Neural progenitor cell (in vitro differentiated cells): ENCODE measurements around the gene ZBTB7A. TPM values are rescaled to one million over a fixed set of nuclear protein-coding genes. Genes with fewer than 3 reads are reported as not detected.
A peak's percentile ranks its signal among the peaks of the same experiment; 100 is the strongest.

ENCODE experiments used
- DNase-seq: peaks from one replicate; pipeline ENCODE4 v3.0.0-alpha.2; 2016; ENCODE audit warnings: low spot score
- H2AFZ ChIP-seq: fragments of 200-600 bp; sonication (generic); replicated peaks from 2 replicates; pipeline ENCODE4 v1.6.1; 2016; ENCODE audit warnings: antibody characterized with exemption
- H3F3A ChIP-seq: fragments of 200-600 bp; sonication (generic); 2 replicates; pipeline ENCODE4 v1.6.1; 2016; ENCODE audit warnings: antibody characterized with exemption, low read depth
- H3K27ac ChIP-seq: fragments of 200-600 bp; sonication (generic); 2 replicates; pipeline ENCODE4 v1.5.1; 2016; ENCODE audit warnings: mild to moderate bottlenecking
- H3K27me3 ChIP-seq: fragments of 200-600 bp; sonication (generic); 2 replicates; pipeline ENCODE4 v1.6.1; 2016; ENCODE audit warnings: mild to moderate bottlenecking, moderate library complexity
- H3K36me3 ChIP-seq: fragments of 200-600 bp; sonication (generic); 2 replicates; pipeline ENCODE4 v1.5.1; 2016
- H3K4me1 ChIP-seq: fragments of 200-600 bp; sonication (generic); 2 replicates; pipeline ENCODE4 v1.6.1; 2016; ENCODE audit warnings: mixed run types
- H3K4me2 ChIP-seq: fragments of 200-600 bp; sonication (generic); 2 replicates; pipeline ENCODE4 v1.6.1; 2016
- H3K4me3 ChIP-seq: fragments of 200-600 bp; sonication (generic); 2 replicates; pipeline ENCODE4 v1.5.1; 2016
- H3K79me2 ChIP-seq: fragments of 200-600 bp; sonication (generic); 2 replicates; pipeline ENCODE4 v1.6.1; 2016; ENCODE audit warnings: low read depth
- H3K9ac ChIP-seq: fragments of 200-600 bp; sonication (generic); 2 replicates; pipeline ENCODE4 v1.6.1; 2016
- H3K9me3 ChIP-seq: fragments of 200-600 bp; sonication (generic); 2 replicates; pipeline ENCODE4 v1.5.1; 2016; ENCODE audit warnings: low read depth
- H4K20me1 ChIP-seq: fragments of 200-600 bp; sonication (generic); 2 replicates; pipeline ENCODE4 v1.6.1; 2016; ENCODE audit warnings: low read depth
- H3K27ac Mint-ChIP-seq: 3 replicates; pipeline ENCODE4 v1.8.0; 2021; ENCODE audit warnings: mixed read lengths
- H3K27me3 Mint-ChIP-seq: 2 replicates; pipeline ENCODE4 v1.8.0; 2022; ENCODE audit warnings: low read depth, mild to moderate bottlenecking, inconsistent platforms, moderate library complexity, mixed read lengths; ENCODE audit not compliant: insufficient read depth
- H3K36me3 Mint-ChIP-seq: 3 replicates; pipeline ENCODE4 v1.8.0; 2021; ENCODE audit warnings: mixed read lengths
- H3K4me1 Mint-ChIP-seq: 3 replicates; pipeline ENCODE4 v1.8.0; 2021; ENCODE audit warnings: mixed read lengths
- H3K4me3 Mint-ChIP-seq: 3 replicates; pipeline ENCODE4 v1.8.0; 2021; ENCODE audit warnings: mild to moderate bottlenecking, moderate library complexity, mixed read lengths
- H3K9me3 Mint-ChIP-seq: 3 replicates; pipeline ENCODE4 v1.8.0; 2020; ENCODE audit warnings: mixed read lengths
- EZH2 ChIP-seq: fragments of 200-600 bp; sonication (generic); IDR thresholded peaks from 2 replicates; pipeline ENCODE4 v1.6.1; 2017; ENCODE audit warnings: antibody characterized with exemption, mild to moderate bottlenecking, moderate library complexity
- EZH2phosphoT487 ChIP-seq: fragments of 200-600 bp; sonication (generic); IDR thresholded peaks from 2 replicates; pipeline ENCODE4 v1.6.1; 2017; ENCODE audit warnings: antibody characterized with exemption
- total RNA-seq: library from RNA; depleted of rRNA; stranded (reverse); fragments of >200 nt; gene quantifications from 2 replicates; pipeline ENCODE4 v1.2.3, GENCODE V29; 2015; ENCODE audit warnings: low replicate concordance
- TF ChIP-seq, protein P1 (sequence below): fragments of 200-600 bp; sonication (generic); IDR thresholded peaks from 2 replicates; pipeline ENCODE4 v1.5.1; 2017; ENCODE audit warnings: antibody characterized with exemption, mild to moderate bottlenecking

Gene ZBTB7A
- total RNA-seq, 1 donor from 2014 or later = 4.0 TPM

- H3K9ac ChIP-seq = no peak overlapping the region
- Mint-ChIP-seq H3K27ac (no peak overlapping the region), H3K4me1 (peaks cover 11% of the 10 kb centered on the region), H3K36me3 (peaks cover 22% of the 10 kb centered on the region), H3K27me3 (peaks cover 5% of the 10 kb centered on the region), H3K4me3 (no peak overlapping the region), H3K9me3 (no peaks in the 10 kb centered on the region)
- no peaks in the 10 kb centered on the region for H3K9me3 ChIP-seq
- no peaks in the 10 kb centered on the region for H3K36me3 ChIP-seq
- H3K79me2 ChIP-seq = peaks cover 50% of the 10 kb centered on the region
- TF ChIP-seq EZH2phosphoT487 (no peak), EZH2 (no peak)
- TF ChIP-seq, protein P1, sequence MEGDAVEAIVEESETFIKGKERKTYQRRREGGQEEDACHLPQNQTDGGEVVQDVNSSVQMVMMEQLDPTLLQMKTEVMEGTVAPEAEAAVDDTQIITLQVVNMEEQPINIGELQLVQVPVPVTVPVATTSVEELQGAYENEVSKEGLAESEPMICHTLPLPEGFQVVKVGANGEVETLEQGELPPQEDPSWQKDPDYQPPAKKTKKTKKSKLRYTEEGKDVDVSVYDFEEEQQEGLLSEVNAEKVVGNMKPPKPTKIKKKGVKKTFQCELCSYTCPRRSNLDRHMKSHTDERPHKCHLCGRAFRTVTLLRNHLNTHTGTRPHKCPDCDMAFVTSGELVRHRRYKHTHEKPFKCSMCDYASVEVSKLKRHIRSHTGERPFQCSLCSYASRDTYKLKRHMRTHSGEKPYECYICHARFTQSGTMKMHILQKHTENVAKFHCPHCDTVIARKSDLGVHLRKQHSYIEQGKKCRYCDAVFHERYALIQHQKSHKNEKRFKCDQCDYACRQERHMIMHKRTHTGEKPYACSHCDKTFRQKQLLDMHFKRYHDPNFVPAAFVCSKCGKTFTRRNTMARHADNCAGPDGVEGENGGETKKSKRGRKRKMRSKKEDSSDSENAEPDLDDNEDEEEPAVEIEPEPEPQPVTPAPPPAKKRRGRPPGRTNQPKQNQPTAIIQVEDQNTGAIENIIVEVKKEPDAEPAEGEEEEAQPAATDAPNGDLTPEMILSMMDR = no peak
- peaks cover 61% of the 10 kb centered on the region for H4K20me1 ChIP-seq
- no peak overlapping the region for H3K4me3 ChIP-seq
- H2AFZ ChIP-seq = no peak overlapping the region
- DNase-seq = no peak
- H3K27ac ChIP-seq = no peak overlapping the region
- no peaks in the 10 kb centered on the region for H3F3A ChIP-seq
- H3K4me1 ChIP-seq = no peaks in the 10 kb centered on the region
- H3K4me2 ChIP-seq = no peak overlapping the region
- H3K27me3 ChIP-seq = no peaks in the 10 kb centered on the region
These were observed 11.5 kb downstream of the ZBTB7A start for GRCh38 chr19:4055209-4055552.

- no peak overlapping the region for H3K4me3 Mint-ChIP-seq
- no peak for TF ChIP-seq EZH2
- TF ChIP-seq, protein P1 = no peak
- no peak for TF ChIP-seq EZH2phosphoT487
- H4K20me1 ChIP-seq = peaks cover 59% of the 10 kb centered on the region
- no peaks in the 10 kb centered on the region for H3K27me3 ChIP-seq
- no peak overlapping the region for H3K27ac Mint-ChIP-seq
- H3K4me2 ChIP-seq = no peak overlapping the region
- H3K4me1 Mint-ChIP-seq = peaks cover 11% of the 10 kb centered on the region
- no peak overlapping the region for H3K4me3 ChIP-seq
- no peak overlapping the region for H3K9ac ChIP-seq
- peaks cover 22% of the 10 kb centered on the region for H3K36me3 Mint-ChIP-seq
- H3K79me2 ChIP-seq = peaks cover 48% of the 10 kb centered on the region
- no peak overlapping the region for H2AFZ ChIP-seq
- H3K27me3 Mint-ChIP-seq = peaks cover 5% of the 10 kb centered on the region
- H3K9me3 ChIP-seq = no peaks in the 10 kb centered on the region
- no peak for DNase-seq
- H3K4me1 ChIP-seq = no peaks in the 10 kb centered on the region
- H3K9me3 Mint-ChIP-seq = no peaks in the 10 kb centered on the region
- H3K36me3 ChIP-seq = no peaks in the 10 kb centered on the region
- H3F3A ChIP-seq = no peaks in the 10 kb centered on the region
- H3K27ac ChIP-seq = no peak overlapping the region
These were observed 12.1 kb downstream of the ZBTB7A start for GRCh38 chr19:4054441-4055208.

DNA sequence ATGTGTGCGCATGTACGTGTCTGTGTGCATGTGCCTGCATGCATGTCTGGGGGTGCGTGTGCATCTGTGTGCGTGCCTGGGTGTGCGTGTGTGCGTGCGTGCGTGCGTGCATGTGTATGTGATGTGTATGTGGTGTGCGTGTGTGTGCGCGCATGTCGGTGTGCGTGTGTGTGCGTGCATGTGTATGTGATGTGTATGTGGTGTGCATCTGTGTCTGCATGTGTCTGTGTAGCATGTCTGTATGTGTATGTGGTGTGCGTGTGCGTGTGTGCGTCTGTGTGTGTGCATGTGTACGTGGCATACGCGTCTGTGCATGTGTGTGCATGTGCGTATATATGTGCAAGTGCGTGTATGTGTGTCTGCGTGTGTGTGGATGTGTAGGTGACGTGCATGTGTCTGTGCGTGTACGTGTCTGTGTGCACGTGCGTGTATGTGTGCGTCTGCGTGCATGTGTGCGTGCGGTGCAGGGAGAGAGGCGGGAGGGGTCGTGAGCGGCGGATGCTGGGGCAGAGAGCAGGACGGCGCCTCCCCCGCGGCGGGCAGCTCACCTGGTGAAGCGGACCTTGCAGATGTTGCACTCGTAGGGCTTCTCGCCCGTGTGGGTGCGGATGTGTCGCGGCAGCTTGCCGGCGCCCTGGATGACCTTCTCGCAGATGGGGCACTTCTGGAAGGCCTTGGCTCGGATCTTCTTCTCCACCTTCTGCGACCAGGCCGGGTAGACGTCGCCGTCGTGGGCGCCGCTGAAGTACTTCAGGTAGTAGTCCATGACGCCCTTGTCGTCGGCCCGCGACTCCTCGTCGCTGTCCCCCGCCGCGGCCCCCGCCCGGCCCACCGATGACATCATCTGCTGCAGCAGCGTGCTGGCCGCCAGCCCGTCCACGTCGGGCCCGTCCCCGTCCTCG, 13.0 kb downstream of the ZBTB7A start:
- H3K79me2 ChIP-seq = peaks cover 43% of the 10 kb centered on the region
- Mint-ChIP-seq H3K9me3 (no peaks in the 10 kb centered on the region), H3K27ac (no peak overlapping the region), H3K4me1 (peaks cover 11% of the 10 kb centered on the region), H3K27me3 (peaks cover 5% of the 10 kb centered on the region), H3K36me3 (peaks cover 22% of the 10 kb centered on the region), H3K4me3 (peak overlapping the region; percentile 27)
- no peak overlapping the region for H2AFZ ChIP-seq
- H3K4me3 ChIP-seq = no peak overlapping the region
- no peak for TF ChIP-seq EZH2
- TF ChIP-seq, protein P1 = no peak
- TF ChIP-seq EZH2phosphoT487 = no peak
- no peaks in the 10 kb centered on the region for H3K36me3 ChIP-seq
- no peaks in the 10 kb centered on the region for H3K27me3 ChIP-seq
- no peaks in the 10 kb centered on the region for H3K4me1 ChIP-seq
- no peaks in the 10 kb centered on the region for H3F3A ChIP-seq
- no peak overlapping the region for H3K27ac ChIP-seq
- no peaks in the 10 kb centered on the region for H3K9me3 ChIP-seq
- H3K9ac ChIP-seq = no peak overlapping the region
- H4K20me1 ChIP-seq = peaks cover 54% of the 10 kb centered on the region
- DNase-seq = no peak
- no peak overlapping the region for H3K4me2 ChIP-seq
